Muscle of leg (tissue), 11 donors: ENCODE data around the gene SPATC1L. TPM values are rescaled to one million over a fixed set of nuclear protein-coding genes. Genes with fewer than 3 reads are reported as not detected.

Experiments used
- DNase-seq: peaks from one replicate; pipeline ENCODE4 v3.0.0; 2013
- H3K27ac ChIP-seq: one replicate; pipeline ENCODE4 v1.5.1; 2013; ENCODE audit warnings: mild to moderate bottlenecking, low read length, control low read depth
- H3K27me3 ChIP-seq: one replicate; pipeline ENCODE4 v1.6.1; 2013; ENCODE audit warnings: low read length; ENCODE audit not compliant: control insufficient read depth, insufficient read depth
- H3K36me3 ChIP-seq: one replicate; pipeline ENCODE4 v1.6.1; 2013; ENCODE audit warnings: low read length; ENCODE audit not compliant: control insufficient read depth, insufficient read depth
- H3K4me1 ChIP-seq: one replicate; pipeline ENCODE4 v1.6.1; 2013; ENCODE audit warnings: low read length; ENCODE audit not compliant: control insufficient read depth, insufficient read depth
- H3K4me3 ChIP-seq: one replicate; pipeline ENCODE4 v1.5.1; 2013; ENCODE audit warnings: low read length, control low read depth
- H3K9me3 ChIP-seq: replicated peaks from 2 replicates; pipeline ENCODE4 v1.6.1; 2013; ENCODE audit warnings: low read depth, low read length; ENCODE audit not compliant: control insufficient read depth
- WGBS: methylation state at CpG from one replicate; pipeline ENCODE4 v1.1.5; 2013; ENCODE audit warnings: missing lambda C conversion rate; ENCODE audit not compliant: insufficient coverage; 5-methylcytosine and 5-hydroxymethylcytosine counted together
- polyA plus RNA-seq, 8 donors: library from polyadenylated mRNA; unstranded; fragments of 120-200 nt; gene quantifications; one replicate each; pipeline versions ENCODE4 v1.2.1 to v1.2.3, GENCODE V29; 2013; ENCODE audit warnings: inconsistent platforms in 1 of 8, low replicate concordance in 1 of 8; ENCODE audit not compliant: insufficient read length in 8 of 8, insufficient read depth in 1 of 8
- total RNA-seq: library from RNA; stranded (reverse); fragments of 120-200 nt; gene quantifications from one replicate; pipeline ENCODE4 v1.2.4, GENCODE V29; 2013

SPATC1L gene
- total and polyA plus RNA-seq, 9 donors, result 5.7 to 17.2 (median 10.8) TPM

DNA sequence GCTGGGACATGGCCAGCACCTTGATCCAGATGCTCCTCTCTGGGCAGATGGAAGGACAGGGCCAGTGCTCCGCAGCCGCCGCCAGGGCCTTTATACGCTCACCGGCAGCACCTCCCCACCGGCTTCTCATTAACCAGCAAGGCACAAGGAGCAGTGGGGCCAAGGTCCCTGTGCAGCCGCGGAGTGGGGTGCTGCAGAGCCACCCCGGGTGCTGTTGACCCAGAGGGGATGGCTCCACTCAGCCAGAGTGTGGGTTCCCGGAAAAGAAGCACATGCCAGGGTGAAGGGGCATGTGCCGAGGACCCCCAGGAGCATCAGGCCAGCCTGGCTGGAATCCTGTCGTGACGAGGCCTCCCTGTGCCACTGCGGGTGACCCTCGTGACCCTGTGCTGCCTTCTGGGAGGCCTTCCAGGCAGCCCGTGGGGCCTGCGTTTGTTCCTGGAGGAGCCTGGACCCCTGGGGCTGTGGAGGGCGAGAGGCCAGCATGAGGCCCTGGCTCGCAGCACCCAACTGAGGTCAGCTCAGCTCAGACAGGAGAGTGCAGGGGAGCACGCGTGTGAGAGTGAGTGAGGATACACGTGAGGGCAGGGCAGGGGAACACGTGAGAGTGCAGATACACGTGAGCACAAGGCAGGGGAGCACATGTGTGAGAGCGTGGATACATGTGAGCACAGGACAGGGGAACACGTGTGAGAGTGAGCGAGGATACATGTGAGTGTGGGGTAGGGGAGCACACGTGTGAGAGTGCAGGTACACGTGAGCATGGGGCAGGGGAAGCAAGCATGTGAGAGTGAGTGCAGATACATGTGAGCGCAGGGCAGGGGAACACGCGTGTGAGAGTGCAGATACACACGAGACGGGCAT lies 28.5 kb downstream of the SPATC1L start, which contains the start of gene FTCD:
Gene FTCD, minus strand, starts transcription at position 66 of the 864 bp plus-strand sequence. Its CDS starts 56 bp downstream, at position 10.
- peaks cover 13% of the 10 kb centered on the region for H3K4me1 ChIP-seq
- no peaks in the 10 kb centered on the region for H3K9me3 ChIP-seq
- WGBS, result 80% methylated on average over 32 of the region's 34 CpGs
- no peaks in the 10 kb centered on the region for H3K27me3 ChIP-seq
- peaks cover 3% of the 10 kb centered on the region for H3K36me3 ChIP-seq
- DNase-seq, result peak; percentile 4
- no peak within 1 kb of the TSS for H3K4me3 ChIP-seq
- no peak within 1 kb of the TSS for H3K27ac ChIP-seq

GRCh38 chr21:46154955-46155513 lies 29.2 kb downstream of the SPATC1L start:
- Histone ChIP-seq H3K36me3 (peaks cover 3% of the 10 kb centered on the region), H3K9me3 (no peaks in the 10 kb centered on the region), H3K27ac (no peak overlapping the region), H3K4me1 (peaks cover 18% of the 10 kb centered on the region), H3K4me3 (no peak overlapping the region), H3K27me3 (no peaks in the 10 kb centered on the region)
- peak; percentile 2 for DNase-seq
- 76% methylated on average over 16 of the region's 16 CpGs for WGBS

- WGBS, result 82% methylated on average over 28 of the region's 39 CpGs
- Histone ChIP-seq H3K4me1 (peaks cover 18% of the 10 kb centered on the region), H3K27me3 (no peaks in the 10 kb centered on the region), H3K27ac (no peak overlapping the region), H3K36me3 (no peaks in the 10 kb centered on the region), H3K9me3 (no peaks in the 10 kb centered on the region), H3K4me3 (no peak overlapping the region)
- DNase-seq, result no peak
Measured at GRCh38 chr21:46154155-46154954, 29.9 kb downstream of the SPATC1L start.

DNA sequence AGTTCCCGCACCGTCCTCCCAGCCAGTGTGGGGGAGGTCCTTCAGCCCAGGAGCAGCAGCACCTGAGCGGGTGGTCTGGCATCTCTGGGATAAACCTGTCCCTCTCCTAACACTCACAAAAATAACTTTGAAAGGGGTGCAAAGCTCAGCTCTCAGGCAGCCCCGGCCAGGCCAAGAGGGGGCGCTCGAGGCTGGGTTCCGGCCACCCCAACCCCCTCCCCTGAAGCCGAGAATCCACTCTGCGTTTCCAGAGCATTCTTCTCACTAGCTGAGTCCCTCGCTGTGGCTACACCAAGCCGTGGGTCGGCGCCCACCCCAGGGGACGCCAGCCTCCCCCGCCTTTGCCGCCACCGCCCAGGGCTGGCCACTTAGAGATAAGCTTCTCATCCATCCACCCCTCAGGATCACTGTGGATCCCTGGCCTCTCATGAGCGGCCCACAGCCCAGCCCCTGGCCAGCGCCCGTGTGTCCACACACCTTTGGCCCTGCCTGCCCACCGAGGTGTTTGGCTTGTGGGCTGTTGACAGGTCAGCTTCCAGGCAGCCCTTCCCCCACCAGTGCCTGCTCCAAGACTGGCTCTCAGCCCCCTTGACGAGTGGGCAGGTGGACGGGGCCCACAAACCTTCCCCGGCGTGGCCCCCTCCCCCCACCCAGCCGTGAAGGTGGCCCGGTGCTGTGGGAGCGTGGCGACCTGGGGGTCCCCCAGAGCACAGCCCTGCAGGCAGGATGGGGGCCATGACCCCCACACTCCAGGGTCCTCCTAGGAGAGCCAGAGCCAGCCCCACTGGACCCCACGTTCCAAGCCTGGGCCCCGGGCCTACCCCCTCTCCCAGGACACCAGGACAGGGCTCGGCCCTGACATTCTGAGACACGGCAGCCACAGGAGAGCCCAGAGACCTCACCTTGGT lies 30.8 kb downstream of the SPATC1L start:
- Histone ChIP-seq H3K4me1 (peaks cover 18% of the 10 kb centered on the region), H3K27ac (no peak overlapping the region), H3K36me3 (no peaks in the 10 kb centered on the region), H3K4me3 (no peak overlapping the region), H3K9me3 (no peaks in the 10 kb centered on the region), H3K27me3 (no peaks in the 10 kb centered on the region)
- peak; percentile 60 for DNase-seq
- 31% methylated on average over 29 of the region's 33 CpGs for WGBS

- no peaks in the 10 kb centered on the region for H3K27me3 ChIP-seq
- peaks cover 18% of the 10 kb centered on the region for H3K4me1 ChIP-seq
- H3K9me3 ChIP-seq, result no peaks in the 10 kb centered on the region
- no peak overlapping the region for H3K4me3 ChIP-seq
- H3K36me3 ChIP-seq, result no peaks in the 10 kb centered on the region
- WGBS, result 19% methylated on average over 17 of the region's 18 CpGs
- DNase-seq, result no peak
- peak overlapping the region; percentile 3 for H3K27ac ChIP-seq
Measured at GRCh38 chr21:46152927-46153246, 31.4 kb downstream of the SPATC1L start.

- Histone ChIP-seq H3K36me3 (no peaks in the 10 kb centered on the region), H3K27ac (peak overlapping the region; percentile 3), H3K27me3 (no peaks in the 10 kb centered on the region), H3K9me3 (no peaks in the 10 kb centered on the region), H3K4me1 (peaks cover 18% of the 10 kb centered on the region), H3K4me3 (no peak overlapping the region)
- no peak for DNase-seq
- 83% methylated on average over 26 of the region's 45 CpGs for WGBS
Measured at GRCh38 chr21:46151989-46152926, 32.0 kb downstream of the SPATC1L start.

- DNase-seq, result no peak
- Histone ChIP-seq H3K4me3 (no peak overlapping the region), H3K36me3 (no peaks in the 10 kb centered on the region), H3K27me3 (no peaks in the 10 kb centered on the region), H3K4me1 (peaks cover 18% of the 10 kb centered on the region), H3K27ac (no peak overlapping the region), H3K9me3 (no peaks in the 10 kb centered on the region)
- 86% methylated on average over 44 of the region's 47 CpGs for WGBS
Measured at GRCh38 chr21:46151261-46151988, 32.8 kb downstream of the SPATC1L start.

DNA sequence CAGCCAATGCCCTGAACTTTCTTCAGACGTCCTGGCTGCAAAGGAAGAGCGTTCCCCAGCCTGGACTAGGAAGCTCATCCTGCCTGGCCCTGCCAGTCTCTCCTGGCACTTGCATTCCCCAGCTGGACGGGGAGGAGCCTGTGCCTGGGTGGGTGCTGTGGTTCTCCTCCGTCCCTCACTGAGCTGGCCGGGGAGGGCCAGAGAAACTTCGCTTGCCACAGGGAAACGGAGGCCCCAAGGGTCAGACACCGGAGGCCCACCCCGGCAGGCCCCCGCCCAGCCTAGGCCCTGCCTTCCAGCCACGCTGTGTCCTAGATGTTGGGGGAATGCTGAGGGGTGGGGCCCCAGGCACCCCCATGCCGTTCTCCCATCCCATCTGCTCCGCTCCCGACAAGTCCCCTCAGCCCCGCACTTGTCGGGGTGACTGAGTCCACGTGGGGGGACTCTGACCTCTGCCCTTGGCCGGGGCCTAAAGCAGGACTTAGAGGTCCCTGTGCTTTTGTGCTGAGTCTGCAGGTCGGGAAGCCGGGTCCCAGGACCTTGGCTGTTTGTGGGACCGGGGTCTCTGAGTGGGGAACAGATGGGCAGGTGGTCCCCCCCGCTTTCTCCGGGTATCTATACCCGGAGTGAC lies 33.7 kb downstream of the SPATC1L start:
- WGBS, result 76% methylated on average over 17 of the region's 24 CpGs

More for the DNA sequence above, 33.7 kb downstream of the SPATC1L start:
- Histone ChIP-seq H3K4me1 (peaks cover 18% of the 10 kb centered on the region), H3K9me3 (no peaks in the 10 kb centered on the region), H3K27me3 (no peaks in the 10 kb centered on the region), H3K4me3 (no peak overlapping the region), H3K27ac (no peak overlapping the region), H3K36me3 (no peaks in the 10 kb centered on the region)
- DNase-seq, result no peak
